RPMI8226 (cell line): ENCODE results near the gene ZBTB48.
"Not testable (repeated sequence)": the region's sequence is repeated elsewhere in the genome, so short reads cannot be mapped to it uniquely, and the experiment has no call there.

Experiments used
- DNase-seq: peaks from one replicate; pipeline ENCODE4 v3.0.0-alpha.2; 2015

Gene ZBTB48

GRCh38 chr1:6592865-6593593, 13.2 kb downstream of the ZBTB48 start:
- no peak for DNase-seq

DNA sequence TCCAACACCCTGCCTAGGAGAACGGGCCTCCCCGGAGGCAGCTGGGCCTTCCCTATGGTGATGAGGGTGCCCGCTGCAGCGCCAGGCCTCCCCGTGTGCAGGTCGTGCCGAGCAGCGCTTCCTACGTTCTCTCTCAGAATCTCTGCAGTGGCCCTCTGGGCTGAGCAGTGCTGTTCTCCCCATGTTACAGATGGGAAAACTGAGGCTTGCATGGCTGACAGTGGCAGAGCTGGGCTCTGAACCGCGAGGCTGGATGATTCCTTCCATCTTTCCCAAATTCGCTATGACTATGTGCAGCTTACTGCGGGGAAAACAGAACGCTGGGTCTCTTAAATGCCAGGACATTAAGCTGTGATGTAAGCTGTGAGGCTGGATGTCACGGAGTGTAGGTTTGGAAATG, 14.0 kb downstream of the ZBTB48 start:
- no peak for DNase-seq

GRCh38 chr1:6594977-6595740, 15.4 kb downstream of the ZBTB48 start:
- no peak for DNase-seq

DNA sequence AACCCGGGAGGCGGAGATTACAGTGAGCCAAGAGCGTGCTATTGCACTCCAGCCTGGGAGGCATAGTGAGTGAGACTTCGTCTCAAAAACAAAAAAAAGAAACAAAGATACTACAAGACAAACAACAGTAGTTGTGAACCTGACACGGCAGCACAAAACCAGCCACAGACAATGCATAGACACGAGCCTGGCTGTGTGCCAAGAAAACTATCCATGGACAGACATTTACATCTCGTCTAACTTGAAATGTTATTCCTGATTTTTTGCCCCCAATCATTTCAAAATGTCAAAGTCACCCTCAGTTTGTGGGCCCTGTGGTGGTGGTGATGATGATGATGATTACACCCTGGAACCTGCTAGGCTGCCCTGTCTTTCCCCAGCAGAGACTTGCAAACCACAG, 16.6 kb downstream of the ZBTB48 start:
- no peak for DNase-seq

- DNase-seq: no peak
Measured at GRCh38 chr1:6596886-6597776, 17.3 kb downstream of the ZBTB48 start.

GRCh38 chr1:6597777-6598131, 18.0 kb downstream of the ZBTB48 start:
- no peak for DNase-seq

DNA sequence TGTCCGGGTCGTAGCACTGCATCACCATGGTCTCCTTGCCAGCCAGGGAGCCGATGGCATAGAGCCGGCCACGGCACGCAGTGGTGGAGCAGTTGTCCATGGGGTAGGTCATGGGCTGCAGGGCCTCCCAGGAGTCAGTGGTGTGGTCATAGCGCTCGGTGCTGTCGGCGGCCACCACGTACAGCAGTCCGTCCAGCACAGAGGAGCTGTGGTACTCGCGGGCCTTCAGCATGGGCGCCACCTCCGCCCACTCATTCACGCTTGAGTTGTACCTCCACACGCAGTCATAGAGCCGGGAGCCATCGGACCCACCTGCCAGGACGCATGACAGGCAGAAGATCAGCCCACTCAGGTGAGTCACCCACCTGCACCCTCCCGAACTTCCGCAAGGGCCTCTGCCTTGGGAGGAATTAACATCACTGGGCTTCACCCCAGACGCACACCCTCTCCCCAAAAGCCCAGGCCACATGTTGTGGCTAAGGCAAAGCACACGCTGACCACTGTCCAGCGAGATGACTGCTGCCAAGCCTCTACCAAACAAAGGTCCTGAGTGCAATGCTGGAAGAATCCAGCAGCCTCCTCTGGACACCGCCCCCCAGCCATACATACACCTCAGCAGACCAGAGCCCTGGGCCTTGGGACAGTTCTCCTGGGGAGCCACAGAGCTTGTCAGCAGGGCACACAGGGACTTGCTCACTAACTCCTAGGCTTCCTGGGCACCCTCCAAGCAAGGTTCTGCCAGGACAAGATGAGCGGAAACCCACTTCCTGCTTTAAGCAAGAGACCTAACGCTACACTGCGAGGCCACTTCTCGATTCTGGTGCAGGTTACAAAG, 19.6 kb downstream of the ZBTB48 start:
- DNase-seq: peak; percentile 66

GRCh38 chr1:6599991-6600390, 20.2 kb downstream of the ZBTB48 start:
- DNase-seq: not testable (repeated sequence)

GRCh38 chr1:6600410-6601048, 20.7 kb downstream of the ZBTB48 start:
- peak; percentile 30 for DNase-seq

- DNase-seq: peak; percentile 92
Measured at GRCh38 chr1:6601049-6601922, 21.5 kb downstream of the ZBTB48 start.

- DNase-seq: peak; percentile 76
Measured at GRCh38 chr1:6601923-6602668, 22.3 kb downstream of the ZBTB48 start.

- DNase-seq: peak; percentile 95
Measured at GRCh38 chr1:6602669-6603237, 23.0 kb downstream of the ZBTB48 start, which contains the start of gene KLHL21. TSS of gene KLHL21 (minus strand) at chr1:6602869. CDS start at chr1:6602817, 52 bp downstream.

DNA sequence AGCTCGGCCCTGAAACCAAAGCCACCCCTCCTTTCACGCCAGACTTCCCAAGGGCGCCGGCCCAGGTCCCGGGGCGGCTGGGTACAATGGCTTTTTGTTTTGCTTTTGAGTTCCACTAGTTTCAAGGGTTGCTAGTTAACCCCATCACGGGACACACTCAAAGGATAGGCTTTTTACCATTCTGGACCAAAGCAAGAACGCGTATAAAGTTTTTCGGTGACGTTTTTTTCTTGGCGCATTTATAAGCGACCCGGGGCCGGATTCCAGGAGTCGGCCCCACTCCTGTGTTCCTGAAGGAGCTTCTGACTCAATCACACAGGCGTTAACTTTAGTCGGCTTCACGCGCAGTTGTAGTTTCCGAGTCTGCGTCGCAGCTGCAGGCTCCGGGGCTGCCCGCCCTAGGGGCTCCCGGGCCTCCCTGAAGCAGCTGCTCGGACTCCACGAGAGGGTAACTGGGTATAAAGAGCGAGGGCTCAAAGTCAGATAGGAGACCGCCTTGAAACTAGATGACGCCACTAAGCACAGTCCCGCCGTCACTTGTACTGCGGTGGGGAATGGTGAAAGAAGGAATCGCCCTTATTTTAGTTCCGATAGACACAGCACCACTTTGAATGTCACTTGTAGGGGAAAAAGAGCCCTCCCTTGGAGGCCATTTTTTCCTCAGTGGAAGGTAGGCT, 23.6 kb downstream of the ZBTB48 start:
- DNase-seq: peak; percentile 68

DNA sequence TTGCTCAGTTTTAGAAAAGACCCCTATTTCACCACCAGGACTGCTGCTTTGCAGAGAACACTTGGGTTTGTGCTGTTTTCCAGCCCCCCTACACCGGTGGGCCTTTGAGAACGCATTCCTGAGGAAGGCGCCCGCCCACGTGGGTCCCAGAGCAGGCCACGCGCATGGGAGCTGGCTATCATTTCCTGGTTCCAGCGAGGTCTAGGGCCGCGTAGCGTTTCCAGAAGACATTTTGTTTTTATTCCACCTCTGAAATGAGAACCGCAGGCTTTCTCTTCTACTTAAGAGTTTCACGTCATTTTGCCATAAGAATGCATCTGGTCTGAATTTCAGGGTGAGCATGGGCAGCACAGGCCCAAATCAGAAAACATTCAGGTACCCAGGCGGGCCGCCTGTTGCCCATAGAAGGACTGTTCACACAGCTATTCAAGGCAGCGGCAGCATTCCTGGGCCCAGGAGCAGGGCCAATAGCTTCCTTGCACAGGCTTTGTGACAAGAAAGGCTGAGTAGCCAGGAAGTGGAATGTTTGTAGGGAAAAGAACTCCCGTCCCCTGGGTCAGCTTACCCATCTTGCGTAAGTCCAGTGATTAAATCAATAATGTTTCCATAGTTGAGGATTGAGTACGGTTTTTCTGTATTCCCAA, 24.2 kb downstream of the ZBTB48 start:
- DNase-seq: peak; percentile 35

DNA sequence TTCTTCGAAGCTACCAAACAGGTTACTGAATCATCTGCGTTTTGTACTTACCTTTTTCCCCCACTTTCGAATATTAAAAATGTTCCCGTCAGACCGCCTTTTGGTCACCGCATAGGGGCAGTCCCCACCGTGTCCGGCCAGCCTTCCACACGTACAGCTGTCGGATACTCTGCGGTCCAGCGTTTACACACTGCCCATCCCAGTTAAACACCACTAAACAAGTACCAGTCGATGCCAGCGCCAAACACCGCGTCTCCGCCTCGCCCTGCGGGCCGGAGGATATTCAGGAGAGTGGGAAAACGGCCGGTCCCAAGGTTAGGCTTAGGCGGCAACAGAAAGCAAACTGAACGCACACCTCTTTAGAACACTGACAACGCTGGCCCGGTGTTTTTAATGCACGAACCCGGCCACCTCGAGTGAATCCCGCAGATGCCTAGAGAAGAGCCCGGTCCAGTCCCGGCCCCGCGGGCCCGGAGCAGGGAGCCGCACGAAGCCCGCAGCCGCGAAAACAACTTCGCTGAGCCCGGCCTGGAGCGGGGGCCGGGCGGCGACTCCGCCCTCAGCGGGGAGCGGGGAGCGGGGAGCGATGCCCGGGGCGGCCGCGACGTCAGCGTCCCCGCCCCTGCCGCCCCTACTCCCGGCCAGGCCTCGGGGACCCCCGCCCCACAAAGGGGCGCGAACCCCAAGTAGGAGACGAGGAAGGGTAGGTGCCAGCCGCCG, 33.0 kb downstream of the ZBTB48 start:
- peak; percentile 49 for DNase-seq

DNA sequence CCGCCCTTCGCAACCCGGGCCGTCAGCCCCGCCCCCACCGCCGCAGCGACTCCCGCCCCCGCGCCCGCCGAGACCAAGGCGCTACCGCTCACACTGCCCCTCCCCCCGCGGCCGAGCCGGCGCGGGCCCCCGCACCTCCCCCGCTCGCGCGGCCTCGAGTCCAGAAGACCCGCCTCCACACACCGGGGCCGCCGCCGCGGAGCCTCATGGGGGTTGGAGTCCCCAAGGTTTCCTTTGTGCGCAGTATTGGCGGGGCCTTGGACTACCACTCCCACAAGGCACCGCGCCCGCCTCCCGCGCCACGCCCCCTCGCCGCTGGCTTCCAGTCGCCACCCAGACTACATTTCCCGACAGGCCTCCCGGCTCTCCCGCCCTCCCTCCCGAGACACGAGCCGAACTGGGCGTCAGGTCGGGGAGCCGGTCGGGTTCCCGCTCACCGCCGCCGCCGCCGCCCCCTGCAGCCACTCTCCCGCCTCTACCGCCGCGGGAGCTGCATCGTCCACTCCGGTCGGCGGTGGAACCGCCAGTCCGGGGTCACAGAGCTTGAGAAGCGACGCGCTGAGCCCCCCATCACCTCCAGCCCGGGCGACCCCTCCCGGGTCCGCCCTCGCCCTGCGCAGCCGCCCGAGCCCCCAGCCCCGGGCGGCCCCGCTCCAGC, 33.7 kb downstream of the ZBTB48 start, which contains the start of gene PHF13:
TSS of gene PHF13 (plus strand) at position 371 of the 658 bp plus-strand sequence. CDS start 336 bp downstream, outside the sequence.
- peak; percentile 100 for DNase-seq
